Measurements from ENCODE around the gene RUNX2.

- no peak for TF ChIP-seq EZH2phosphoT487 (IDR thresholded peaks at IDR 0.05; ENCODE audit: low read depth, severe bottlenecking, unreplicated experiment)
- TF ChIP-seq CTCF (IDR thresholded peaks at IDR 0.05; ENCODE audit: poor library complexity) = no peak
These were observed 103.4 kb downstream of the RUNX2 start for GRCh38 chr6:45431317-45432065.

Data from hepatocyte (in vitro differentiated cells).